ENCODE measurements around the gene ITGB1BP1. TPM values are rescaled to one million over a fixed set of nuclear protein-coding genes. Genes with fewer than 3 reads are reported as not detected.

ITGB1BP1 gene
- total and polyA plus RNA-seq, 2 of the 13 experiments (the other 11 are each of a cell fraction or from before 2014, with no cell fraction given): 106 to 108 TPM

- TF ChIP-seq ZBTB40 (IDR thresholded peaks at IDR 0.05) (no peak), ZBTB40 (CRISPR knock-in tag; IDR thresholded peaks at IDR 0.05) (no peak)
These were observed 59.0 kb downstream of the ITGB1BP1 start (continued) for GRCh38 chr2:9364373-9364772.

GRCh38 chr2:9360701-9361100, 62.6 kb downstream of the ITGB1BP1 start:
- 93% methylated on average over 2 of the region's 2 CpGs for WGBS (ENCODE audit: low lambda C conversion rate)
- H3K4me1 ChIP-seq (ENCODE audit: insufficient read depth, low read length): peaks cover 31% of the 10 kb centered on the region
- FAIRE-seq (no peak), DNase-seq (ENCODE audit: low spot score) (no peak), ATAC-seq (no peak)
- H3K27me3 ChIP-seq (ENCODE audit: control insufficient read depth in 1 of 2, insufficient read depth in 2 of 2, low read length in 2 of 2): no peaks in the 10 kb centered on the region
- H3K4me3 ChIP-seq (replicated peaks in 1 of 3; ENCODE audit: insufficient read depth in 1 of 3, low read depth in 2 of 3, low read length in 3 of 3): no peak overlapping the region
- CTCF ChIA-PET (ENCODE audit: low intra/inter-chr PET ratio, low total read pairs): no interaction called here
- H3K79me2 ChIP-seq (ENCODE audit: insufficient read depth, low read length): no peaks in the 10 kb centered on the region
- H2AFZ ChIP-seq (ENCODE audit: low read length): no peak overlapping the region
- H3K9ac ChIP-seq (ENCODE audit: insufficient read depth, low read depth, low read length): no peak overlapping the region
- peaks cover 11 to 35% of the 10 kb centered on the region in 2 experiments for H3K36me3 ChIP-seq (replicated peaks in 1 of 2; ENCODE audit: control insufficient read depth in 1 of 2, insufficient read depth in 2 of 2, low read length in 2 of 2)
- H3K9me3 ChIP-seq (ENCODE audit: low read length): no peaks in the 10 kb centered on the region
- no peaks in the 10 kb centered on the region for H4K20me1 ChIP-seq (ENCODE audit: insufficient read depth, low read length)
- no peak overlapping the region for H3K4me2 ChIP-seq (ENCODE audit: low read depth, low read length)
- no peak for TF ChIP-seq ZFP37 (CRISPR knock-in tag; IDR thresholded peaks at IDR 0.05; ENCODE audit: borderline replicate concordance)
- no peak for TF ChIP-seq ZC3H4 (CRISPR knock-in tag; IDR thresholded peaks at IDR 0.05; ENCODE audit: borderline replicate concordance)
- TF ChIP-seq CCAR2 (optimal IDR thresholded peaks at IDR 0.05; ENCODE audit: low read depth, low read length): no peak
- no peak for TF ChIP-seq AHDC1 (CRISPR knock-in tag; IDR thresholded peaks at IDR 0.05; ENCODE audit: borderline replicate concordance)
- no peak overlapping the region for H3K27ac ChIP-seq (ENCODE audit: extremely low read length, insufficient read depth, low read length)
- in situ Hi-C loops (cut with HindIII; ENCODE audit: extremely low pct_ligation_motif_present, low pct_unique_long_range_greater_than_20kb) (no loop called here), intact Hi-C loops (cut with micrococcal nuclease; ENCODE audit: unreplicated experiment) (no loop called here)
- POLR2A ChIA-PET: no interaction called here
- BruUV-seq (replicated peaks): no TSS peak

Measured in HepG2 (cell line).